Panc1 (cell line): ENCODE measurements around the gene CCDC172. TPM values are rescaled to one million over a fixed set of nuclear protein-coding genes. Genes with fewer than 3 reads are reported as not detected.
A peak's percentile ranks its signal among the peaks of the same experiment; 100 is the strongest.
"Not testable (repeated sequence)": the region's sequence is repeated elsewhere in the genome, so short reads cannot be mapped to it uniquely, and the experiment has no call there.

Source experiments
- ATAC-seq: fragments of 200-7000 bp; cut with Tn5 transposase; 2 replicates; pipeline ENCODE4 v1.9.1; 2020; ENCODE audit warnings: mild to moderate bottlenecking, moderate library complexity
- BruUV-seq: library from RNA; stranded (reverse); fragments of 400-500 nt; replicated peaks from 2 replicates; lab custom pipeline; 2021; lab: Mats Ljungman, UMichigan
- CTCF ChIA-PET: fragments of 300-600 bp; sonication (Branson Sonifier 250); formaldehyde crosslinking; loops from one replicate; lab custom pipeline; 2022; ENCODE audit warnings: antibody characterized with exemption; lab: Charles Lee
- POLR2A ChIA-PET: fragments of 300-600 bp; sonication (Branson Sonifier 250); formaldehyde crosslinking; loops from one replicate; lab custom pipeline; 2022; ENCODE audit warnings: antibody characterized with exemption; lab: Charles Lee
- DNase-seq: peaks from one replicate; pipeline ENCODE4 v3.0.0-alpha.2; 2010; ENCODE audit warnings: low read depth, low spot score
- H3K27ac ChIP-seq: 2 replicates; pipeline ENCODE4 v1.5.1; 2011; ENCODE audit warnings: mild to moderate bottlenecking, low read length, inconsistent platforms
- H3K27me3 ChIP-seq: fragments of 200-500 bp; sonication (Bioruptor generic); 2 replicates; pipeline ENCODE4 v1.6.0; 2014; ENCODE audit warnings: low read length, inconsistent platforms; ENCODE audit not compliant: control insufficient read depth, insufficient read depth
- H3K36me3 ChIP-seq: fragments of 200-500 bp; sonication (Bioruptor generic); 2 replicates; pipeline ENCODE4 v1.5.1; 2014; ENCODE audit warnings: inconsistent platforms, mild to moderate bottlenecking, low read length, moderate library complexity; ENCODE audit not compliant: control insufficient read depth, insufficient read depth
- H3K4me1 ChIP-seq: 2 replicates; pipeline ENCODE4 v1.5.1; 2011; ENCODE audit warnings: inconsistent platforms, mild to moderate bottlenecking, low read length, moderate library complexity; ENCODE audit not compliant: control insufficient read depth, insufficient read depth
- H3K4me3 ChIP-seq, 2 experiments: 2 replicates each; pipeline ENCODE4 v1.5.1; 2011 to 2012; ENCODE audit warnings: low read depth in 2 of 2, low read length in 2 of 2, mild to moderate bottlenecking in 2 of 2, inconsistent platforms in 1 of 2, moderate library complexity in 1 of 2
- H3K9me3 ChIP-seq: fragments of 200-500 bp; sonication (Bioruptor generic); 2 replicates; pipeline ENCODE4 v1.5.1; 2014; ENCODE audit warnings: low read depth, mild to moderate bottlenecking, inconsistent platforms, low read length, moderate library complexity; ENCODE audit not compliant: control insufficient read depth, insufficient read depth
- POLR2AphosphoS5 ChIP-seq: IDR thresholded peaks from 2 replicates; pipeline ENCODE4 v1.6.1; 2012; ENCODE audit warnings: mild to moderate bottlenecking, low read depth, low read length, moderate library complexity
- SIN3A ChIP-seq: IDR thresholded peaks from 2 replicates; pipeline ENCODE4 v1.6.1; 2012; ENCODE audit warnings: low read depth, mild to moderate bottlenecking, low read length, moderate library complexity, borderline replicate concordance; ENCODE audit not compliant: insufficient read depth
- TCF7L2 ChIP-seq: IDR thresholded peaks from 2 replicates; pipeline ENCODE4 v1.6.1; 2011; ENCODE audit warnings: mild to moderate bottlenecking, low read depth, low read length, inconsistent platforms
- in situ Hi-C: cut with HindIII; loops from 2 replicates; pipeline ENCODE4 v1.10.0; 2016; ENCODE audit warnings: low sequenced_read_pairs, low pct_unique_long_range_greater_than_20kb
- intact Hi-C: fragments of 100-400 bp; cut with micrococcal nuclease; formaldehyde crosslinking; loops from one replicate; pipeline ENCODE4 v1.10.0; 2022; ENCODE audit not compliant: unreplicated experiment
- total RNA-seq: library from RNA; stranded (reverse); gene quantifications from one replicate; pipeline ENCODE4 v1.2.1, GENCODE V29; 2021; ENCODE audit not compliant: unreplicated experiment
- TF ChIP-seq, protein P1 (sequence below): fragments of 450-650 bp; IDR thresholded peaks from 2 replicates; pipeline ENCODE4 v1.5.1; 2017; ENCODE audit warnings: mild to moderate bottlenecking
- TF ChIP-seq, protein P2 (sequence below), 2 experiments: IDR thresholded peaks; 2 replicates each; pipeline ENCODE4 v1.6.1; 2011 to 2012; ENCODE audit warnings: low read depth in 2 of 2, control low read depth in 1 of 2, low read length in 1 of 2, mild to moderate bottlenecking in 1 of 2, moderate library complexity in 1 of 2; ENCODE audit not compliant: insufficient read depth in 1 of 2

The CCDC172 gene
- total RNA-seq, 1 experiment from 2014 or later = not detected

DNA sequence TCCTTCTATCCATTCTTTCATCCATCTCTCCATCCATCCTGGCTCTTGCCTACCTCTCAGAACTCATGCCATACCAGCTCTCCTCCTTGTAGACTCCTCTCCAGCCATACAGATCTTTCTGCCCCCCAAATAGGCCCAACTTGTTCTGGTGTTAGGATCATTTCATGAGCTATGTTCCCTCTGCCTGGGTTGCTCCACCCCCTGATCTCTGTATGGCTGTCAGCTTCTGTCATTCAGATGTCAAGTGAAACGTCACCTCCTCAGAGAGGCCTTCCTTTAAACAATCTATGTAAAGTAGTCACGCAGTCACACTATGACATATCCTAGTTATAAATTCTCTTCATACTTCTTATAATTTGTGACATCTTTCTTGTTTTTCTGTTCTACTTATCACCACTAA lies 61.1 kb downstream of the CCDC172 start:
- H3K36me3 ChIP-seq = no peaks in the 10 kb centered on the region
- TF ChIP-seq, protein P1, sequence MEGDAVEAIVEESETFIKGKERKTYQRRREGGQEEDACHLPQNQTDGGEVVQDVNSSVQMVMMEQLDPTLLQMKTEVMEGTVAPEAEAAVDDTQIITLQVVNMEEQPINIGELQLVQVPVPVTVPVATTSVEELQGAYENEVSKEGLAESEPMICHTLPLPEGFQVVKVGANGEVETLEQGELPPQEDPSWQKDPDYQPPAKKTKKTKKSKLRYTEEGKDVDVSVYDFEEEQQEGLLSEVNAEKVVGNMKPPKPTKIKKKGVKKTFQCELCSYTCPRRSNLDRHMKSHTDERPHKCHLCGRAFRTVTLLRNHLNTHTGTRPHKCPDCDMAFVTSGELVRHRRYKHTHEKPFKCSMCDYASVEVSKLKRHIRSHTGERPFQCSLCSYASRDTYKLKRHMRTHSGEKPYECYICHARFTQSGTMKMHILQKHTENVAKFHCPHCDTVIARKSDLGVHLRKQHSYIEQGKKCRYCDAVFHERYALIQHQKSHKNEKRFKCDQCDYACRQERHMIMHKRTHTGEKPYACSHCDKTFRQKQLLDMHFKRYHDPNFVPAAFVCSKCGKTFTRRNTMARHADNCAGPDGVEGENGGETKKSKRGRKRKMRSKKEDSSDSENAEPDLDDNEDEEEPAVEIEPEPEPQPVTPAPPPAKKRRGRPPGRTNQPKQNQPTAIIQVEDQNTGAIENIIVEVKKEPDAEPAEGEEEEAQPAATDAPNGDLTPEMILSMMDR = no peak
- TF ChIP-seq TCF7L2 (no peak), POLR2AphosphoS5 (no peak), SIN3A (no peak)
- TF ChIP-seq, protein P2, sequence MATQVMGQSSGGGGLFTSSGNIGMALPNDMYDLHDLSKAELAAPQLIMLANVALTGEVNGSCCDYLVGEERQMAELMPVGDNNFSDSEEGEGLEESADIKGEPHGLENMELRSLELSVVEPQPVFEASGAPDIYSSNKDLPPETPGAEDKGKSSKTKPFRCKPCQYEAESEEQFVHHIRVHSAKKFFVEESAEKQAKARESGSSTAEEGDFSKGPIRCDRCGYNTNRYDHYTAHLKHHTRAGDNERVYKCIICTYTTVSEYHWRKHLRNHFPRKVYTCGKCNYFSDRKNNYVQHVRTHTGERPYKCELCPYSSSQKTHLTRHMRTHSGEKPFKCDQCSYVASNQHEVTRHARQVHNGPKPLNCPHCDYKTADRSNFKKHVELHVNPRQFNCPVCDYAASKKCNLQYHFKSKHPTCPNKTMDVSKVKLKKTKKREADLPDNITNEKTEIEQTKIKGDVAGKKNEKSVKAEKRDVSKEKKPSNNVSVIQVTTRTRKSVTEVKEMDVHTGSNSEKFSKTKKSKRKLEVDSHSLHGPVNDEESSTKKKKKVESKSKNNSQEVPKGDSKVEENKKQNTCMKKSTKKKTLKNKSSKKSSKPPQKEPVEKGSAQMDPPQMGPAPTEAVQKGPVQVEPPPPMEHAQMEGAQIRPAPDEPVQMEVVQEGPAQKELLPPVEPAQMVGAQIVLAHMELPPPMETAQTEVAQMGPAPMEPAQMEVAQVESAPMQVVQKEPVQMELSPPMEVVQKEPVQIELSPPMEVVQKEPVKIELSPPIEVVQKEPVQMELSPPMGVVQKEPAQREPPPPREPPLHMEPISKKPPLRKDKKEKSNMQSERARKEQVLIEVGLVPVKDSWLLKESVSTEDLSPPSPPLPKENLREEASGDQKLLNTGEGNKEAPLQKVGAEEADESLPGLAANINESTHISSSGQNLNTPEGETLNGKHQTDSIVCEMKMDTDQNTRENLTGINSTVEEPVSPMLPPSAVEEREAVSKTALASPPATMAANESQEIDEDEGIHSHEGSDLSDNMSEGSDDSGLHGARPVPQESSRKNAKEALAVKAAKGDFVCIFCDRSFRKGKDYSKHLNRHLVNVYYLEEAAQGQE (IDR thresholded peaks at IDR 0.05; ENCODE audit: insufficient read depth in 1 of 2, low read depth in 2 of 2, low read length in 1 of 2) = no peak
- H3K27ac ChIP-seq = no peak overlapping the region
- POLR2A ChIA-PET = no interaction called here
- no TSS peak for BruUV-seq
- H3K27me3 ChIP-seq = peaks cover 15% of the 10 kb centered on the region
- intact Hi-C loops = loop anchor here (5.0 to 10.0 kb wide), 5 partner anchors 583 to 1241 kb away; no protein-coding TSS in a partner anchor
- no peaks in the 10 kb centered on the region for H3K9me3 ChIP-seq
- H3K4me1 ChIP-seq = no peaks in the 10 kb centered on the region
- H3K4me3 ChIP-seq = no peak overlapping the region
- in situ Hi-C loops = no loop called here
- DNase-seq (no peak), ATAC-seq (no peak)
- CTCF ChIA-PET = interaction anchor here (0.6 to 1.1 kb wide), 2 partner anchors 8 to 10 kb away, joined by 3 to 4 read pairs; no protein-coding TSS in a partner anchor

DNA sequence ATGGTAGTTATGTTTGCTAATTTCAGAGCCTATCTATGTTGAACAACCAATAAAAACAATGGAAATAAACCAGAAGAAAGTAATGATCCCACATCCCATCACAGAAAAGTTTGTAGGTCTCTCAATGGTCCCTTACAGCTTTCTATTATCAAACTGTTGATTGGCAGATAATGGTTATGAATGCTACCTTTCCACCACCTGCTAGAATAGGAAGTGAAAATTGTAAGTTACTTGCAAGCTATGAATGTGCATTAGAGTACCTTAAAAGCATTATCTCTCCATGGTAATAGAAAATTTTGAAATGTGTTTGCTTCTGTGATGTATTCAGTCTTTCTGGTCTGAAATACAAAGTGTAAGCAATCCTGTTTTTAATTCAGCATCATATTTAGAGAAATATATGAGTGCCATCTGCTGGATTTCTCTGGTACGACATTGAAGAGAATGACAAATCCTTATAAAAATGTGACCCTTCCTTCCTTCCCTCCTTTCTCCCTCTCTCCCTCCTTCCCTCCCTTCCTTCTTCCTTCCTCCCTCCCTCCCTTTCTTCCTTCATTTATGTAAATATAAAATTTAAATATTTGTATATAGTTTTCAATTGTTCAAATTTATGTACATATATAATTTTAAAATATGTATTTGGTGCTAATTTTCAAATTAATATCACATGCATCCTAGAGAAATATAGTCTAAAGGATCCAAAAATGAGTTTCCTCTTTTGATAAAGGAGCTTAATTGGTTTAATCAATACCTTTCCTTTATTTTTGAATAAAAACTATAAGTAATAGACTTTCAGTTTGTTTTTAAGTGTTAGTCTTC lies 62.0 kb downstream of the CCDC172 start:
- H3K4me3 ChIP-seq = no peak overlapping the region
- POLR2A ChIA-PET = no interaction called here
- intact Hi-C loops = loop anchor here (1.0 to 10.0 kb wide), 6 partner anchors 584 to 1241 kb away; no protein-coding TSS in a partner anchor
- H3K27ac ChIP-seq = no peak overlapping the region
- CTCF ChIA-PET = interaction anchor here (0.6 to 1.1 kb wide), 2 partner anchors 8 to 11 kb away, joined by 3 to 4 read pairs; no protein-coding TSS in a partner anchor
- no peak for TF ChIP-seq SIN3A
- TF ChIP-seq POLR2AphosphoS5 = no peak
- TF ChIP-seq, protein P2 (IDR thresholded peaks at IDR 0.05; ENCODE audit: insufficient read depth in 1 of 2, low read depth in 2 of 2, low read length in 1 of 2) = no peak
- no peak for TF ChIP-seq TCF7L2
- TF ChIP-seq, protein P1 = peak; percentile 68; the same call in 1 of the 2 replicates
- peaks cover 20% of the 10 kb centered on the region for H3K27me3 ChIP-seq
- no peaks in the 10 kb centered on the region for H3K4me1 ChIP-seq
- H3K9me3 ChIP-seq = no peaks in the 10 kb centered on the region
- ATAC-seq (0 out of 2 replicates have a peak, but pooled peaks have one; percentile 42), DNase-seq (peak; percentile 27)
- in situ Hi-C loops = no loop called here
- BruUV-seq = no TSS peak
- H3K36me3 ChIP-seq = no peaks in the 10 kb centered on the region

DNA sequence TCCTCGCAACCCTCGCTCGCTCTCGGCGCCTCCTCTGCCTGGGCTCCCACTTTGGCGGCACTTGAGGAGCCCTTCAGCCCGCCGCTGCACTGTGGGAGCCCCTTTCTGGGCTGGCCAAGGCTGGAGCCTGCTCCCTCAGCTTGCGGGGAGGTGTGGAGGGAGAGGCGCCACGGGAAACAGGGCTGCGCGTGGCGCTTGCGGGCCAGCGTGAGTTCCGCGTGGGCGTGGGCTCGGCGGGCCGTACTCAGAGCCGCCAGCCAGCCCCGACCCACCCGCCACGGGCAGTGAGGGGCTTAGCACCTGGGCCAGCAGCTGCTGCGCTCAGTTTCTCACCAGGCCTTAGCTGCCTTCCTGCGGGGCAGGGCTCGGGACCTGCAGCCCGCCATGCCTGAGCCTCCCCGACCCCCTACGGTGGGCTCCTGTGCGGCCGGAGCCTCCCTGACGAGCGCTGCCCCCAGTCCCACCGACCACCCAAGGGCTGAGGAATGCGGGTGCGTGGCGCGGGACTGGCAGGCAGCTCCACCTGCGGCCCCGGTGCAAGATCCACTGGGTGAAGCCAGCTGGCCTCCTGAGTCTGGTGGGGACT lies 69.1 kb downstream of the CCDC172 start:
- CTCF ChIA-PET, H3K4me3 ChIP-seq, H3K4me1 ChIP-seq, H3K9me3 ChIP-seq, ATAC-seq, BruUV-seq, DNase-seq, H3K36me3 ChIP-seq, intact Hi-C loops, in situ Hi-C loops, H3K27ac ChIP-seq: not testable (repeated sequence)
- POLR2A ChIA-PET = interaction anchor here (0.6 kb wide), 1 partner anchor 59 kb away, joined by 3 read pairs; no protein-coding TSS in a partner anchor
- H3K27me3 ChIP-seq = peaks cover 15% of the 10 kb centered on the region
